AG09319 (cell line): ENCODE data around the gene DCBLD1.

Experiments used
- DNase-seq: peaks from one replicate; pipeline ENCODE4 v3.0.0-alpha.2; 2010; ENCODE audit warnings: low read depth; ENCODE audit errors: extremely low read depth
- CTCF ChIP-seq: IDR thresholded peaks from 2 replicates; pipeline ENCODE4 v1.5.1; 2011; ENCODE audit warnings: low read depth, mild to moderate bottlenecking, inconsistent platforms, low read length, moderate library complexity

Gene DCBLD1

GRCh38 chr6:117483645-117484016, 1.2 kb downstream of the DCBLD1 start:
- TF ChIP-seq CTCF: no peak
- no peak for DNase-seq

GRCh38 chr6:117484052-117484646, 1.7 kb downstream of the DCBLD1 start:
- TF ChIP-seq CTCF: no peak
- DNase-seq: no peak

- no peak for DNase-seq
- TF ChIP-seq CTCF: no peak
These were observed 3.0 kb downstream of the DCBLD1 start for GRCh38 chr6:117485433-117485832.

DNA sequence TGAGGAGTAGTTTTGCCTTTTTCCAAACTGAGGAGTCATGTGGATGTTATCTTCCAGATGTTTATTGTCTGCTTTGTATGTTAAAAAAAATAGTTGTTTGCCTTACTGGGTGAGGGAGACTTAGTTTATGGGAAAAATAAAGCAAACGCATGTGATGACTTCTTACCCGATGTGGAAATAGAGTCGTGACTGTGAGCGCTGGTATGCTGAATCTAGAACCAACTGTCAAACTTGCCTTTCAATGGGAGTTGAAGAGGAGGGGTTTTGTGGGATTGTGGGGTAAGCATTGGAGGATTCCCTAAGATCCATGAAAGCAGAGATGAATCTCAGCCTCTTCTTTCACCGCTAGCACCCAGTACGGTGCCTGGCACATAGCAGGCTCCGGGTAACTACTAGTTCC, 5.3 kb downstream of the DCBLD1 start:
- DNase-seq: no peak
- no peak for TF ChIP-seq CTCF

- no peak for TF ChIP-seq CTCF
- no peak for DNase-seq
These were observed 6.5 kb downstream of the DCBLD1 start for GRCh38 chr6:117489003-117489402.

GRCh38 chr6:117491916-117492315, 9.4 kb downstream of the DCBLD1 start:
- TF ChIP-seq CTCF: no peak
- no peak for DNase-seq

DNA sequence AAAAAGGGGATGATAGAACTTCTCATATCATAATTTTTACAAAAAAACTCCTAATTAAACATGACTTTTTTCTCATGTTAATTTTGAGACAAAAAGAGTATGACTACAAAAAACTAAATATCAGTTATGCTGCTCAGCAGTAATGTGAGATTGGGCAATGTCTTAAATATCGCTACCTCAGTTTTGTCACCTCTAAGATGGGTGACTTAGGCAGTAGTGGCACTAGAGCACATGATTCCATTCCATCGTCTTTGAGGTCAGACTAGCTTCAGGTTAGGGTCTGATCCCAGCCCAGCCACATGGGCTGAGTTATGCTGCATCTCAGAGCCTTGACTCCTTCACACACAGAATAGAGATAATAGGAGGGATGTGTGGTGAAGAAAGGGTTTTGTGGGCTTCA, 11.0 kb downstream of the DCBLD1 start:
- TF ChIP-seq CTCF: no peak
- DNase-seq: no peak
